Stimulated activated effector memory CD8-positive, alpha-beta T cell treated with anti-CD3 and anti-CD28 coated beads, Interleukin-12 subunit alpha, Interleukin-12 subunit beta, amount 100 ng/mL, for 72 hours (primary cell): Measurements from ENCODE around the gene ZBTB44.
"Not testable (repeated sequence)": the region's sequence is repeated elsewhere in the genome, so short reads cannot be mapped to it uniquely, and the experiment has no call there.

Source experiments
- ATAC-seq: fragments of 150-1000 bp; cut with Tn5 transposase; 2 replicates; pipeline ENCODE4 v1.10.0; 2021
- DNase-seq, 2 donors: peaks; one replicate each; pipeline ENCODE4 v3.0.0; 2021 to 2022; ENCODE audit warnings: low spot score in 2 of 2
- H3K27ac Mint-ChIP-seq: one replicate; pipeline ENCODE4 v1.8.0; 2022; ENCODE audit warnings: mild to moderate bottlenecking, mixed read lengths
- H3K36me3 Mint-ChIP-seq: one replicate; pipeline ENCODE4 v1.8.0; 2022; ENCODE audit warnings: mild to moderate bottlenecking, mixed read lengths
- H3K4me1 Mint-ChIP-seq: one replicate; pipeline ENCODE4 v1.8.0; 2022; ENCODE audit warnings: mixed read lengths
- H3K4me3 Mint-ChIP-seq: one replicate; pipeline ENCODE4 v1.8.0; 2022; ENCODE audit warnings: mild to moderate bottlenecking, mixed read lengths
- H3K9me3 Mint-ChIP-seq: one replicate; pipeline ENCODE4 v1.8.0; 2022; ENCODE audit warnings: mixed read lengths

ZBTB44 gene

GRCh38 chr11:130246270-130246669 lies 68.4 kb downstream of the ZBTB44 start:
- Mint-ChIP-seq H3K4me3 (no peak overlapping the region), H3K36me3 (peaks cover 4% of the 10 kb centered on the region), H3K9me3 (no peaks in the 10 kb centered on the region), H3K4me1 (peaks cover 58% of the 10 kb centered on the region), H3K27ac (no peak overlapping the region)
- DNase-seq (no peak), ATAC-seq (peak; percentile 54)

DNA sequence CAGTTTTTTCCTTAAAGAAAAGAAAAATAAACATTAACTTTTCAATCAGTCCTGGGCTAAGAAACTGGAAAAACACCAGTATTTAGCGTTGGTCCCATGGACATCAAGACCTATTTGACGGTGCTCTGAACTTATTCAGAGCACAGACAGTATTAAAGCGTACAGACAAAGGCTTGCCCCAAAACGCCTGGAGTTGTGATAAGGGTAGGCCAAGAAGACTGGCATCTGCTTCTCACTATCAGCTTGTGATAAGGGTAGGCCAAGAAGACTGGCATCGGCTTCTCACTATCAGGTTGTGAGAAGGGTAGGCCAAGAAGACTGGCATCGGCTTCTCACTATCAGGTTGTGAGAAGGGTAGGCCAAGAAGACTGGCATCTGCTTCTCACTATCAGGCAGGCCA lies 69.3 kb downstream of the ZBTB44 start:
- not testable (repeated sequence) for DNase-seq, H3K9me3 Mint-ChIP-seq, H3K4me3 Mint-ChIP-seq, ATAC-seq, H3K36me3 Mint-ChIP-seq, H3K27ac Mint-ChIP-seq
- H3K4me1 Mint-ChIP-seq, result peaks cover 49% of the 10 kb centered on the region

- DNase-seq (no peak), ATAC-seq (peak; percentile 65)
- H3K36me3 Mint-ChIP-seq, result peaks cover 7% of the 10 kb centered on the region
- no peaks in the 10 kb centered on the region for H3K9me3 Mint-ChIP-seq
- peaks cover 45% of the 10 kb centered on the region for H3K4me1 Mint-ChIP-seq
- no peak overlapping the region for H3K27ac Mint-ChIP-seq
- no peak overlapping the region for H3K4me3 Mint-ChIP-seq
Measured at GRCh38 chr11:130244848-130245247, 69.9 kb downstream of the ZBTB44 start.

DNA sequence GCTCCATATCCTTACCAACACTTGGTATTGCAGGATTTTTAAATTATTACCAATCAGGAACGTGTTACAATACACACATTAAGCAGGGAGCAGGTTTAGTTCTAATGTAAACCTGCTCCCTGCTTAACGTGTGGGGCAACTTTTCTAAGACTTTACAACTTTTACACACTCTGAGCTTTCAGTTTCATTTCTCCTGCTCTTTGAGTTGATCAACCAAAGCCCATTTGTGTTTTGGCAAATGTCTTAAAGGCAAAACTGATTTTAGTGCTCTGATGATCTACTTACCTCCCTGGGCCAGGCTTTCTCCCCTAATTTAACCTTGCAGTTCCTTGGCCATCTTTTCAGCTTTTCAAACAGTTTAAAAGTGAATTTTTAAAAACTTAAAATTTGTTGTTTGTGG lies 70.9 kb downstream of the ZBTB44 start:
- Mint-ChIP-seq H3K27ac (peak overlapping the region; percentile 48), H3K4me1 (peaks cover 37% of the 10 kb centered on the region), H3K9me3 (no peaks in the 10 kb centered on the region), H3K4me3 (peak overlapping the region; percentile 35), H3K36me3 (peaks cover 18% of the 10 kb centered on the region)
- DNase-seq, result no peak
- ATAC-seq, result no peak

- peaks cover 29% of the 10 kb centered on the region for H3K4me1 Mint-ChIP-seq
- no peak for ATAC-seq
- no peaks in the 10 kb centered on the region for H3K9me3 Mint-ChIP-seq
- no peak overlapping the region for H3K27ac Mint-ChIP-seq
- H3K4me3 Mint-ChIP-seq, result no peak overlapping the region
- H3K36me3 Mint-ChIP-seq, result peaks cover 39% of the 10 kb centered on the region
- no peak for DNase-seq
Measured at GRCh38 chr11:130241713-130242112, 73.0 kb downstream of the ZBTB44 start.

GRCh38 chr11:130237282-130238006 lies 77.3 kb downstream of the ZBTB44 start:
- no peak overlapping the region for H3K27ac Mint-ChIP-seq
- H3K36me3 Mint-ChIP-seq, result peaks cover 66% of the 10 kb centered on the region
- no peaks in the 10 kb centered on the region for H3K9me3 Mint-ChIP-seq
- H3K4me3 Mint-ChIP-seq, result no peak overlapping the region
- peaks cover 6% of the 10 kb centered on the region for H3K4me1 Mint-ChIP-seq
- ATAC-seq (no peak), DNase-seq (no peak)

DNA sequence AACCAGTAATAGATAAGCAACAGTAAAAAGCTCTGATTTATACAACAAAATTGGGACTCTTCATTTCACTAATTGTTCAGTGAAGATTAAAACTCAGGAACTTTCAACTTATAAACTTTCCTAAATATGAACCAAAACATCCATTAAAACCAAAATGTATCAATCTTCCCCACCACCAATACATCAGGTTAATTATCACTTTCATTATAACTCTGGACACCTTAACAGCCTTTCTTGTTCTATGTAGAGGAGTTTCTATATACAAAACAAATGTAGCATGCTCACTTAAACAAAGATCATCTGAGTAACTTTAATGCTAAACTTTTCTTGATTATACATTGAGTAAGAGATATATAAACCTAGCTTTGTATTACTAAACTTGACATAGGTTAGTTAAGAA lies 80.4 kb downstream of the ZBTB44 start:
- H3K4me1 Mint-ChIP-seq, result no peaks in the 10 kb centered on the region
- H3K9me3 Mint-ChIP-seq, result no peaks in the 10 kb centered on the region
- ATAC-seq (no peak), DNase-seq (no peak)
- no peak overlapping the region for H3K27ac Mint-ChIP-seq
- H3K36me3 Mint-ChIP-seq, result peaks cover 69% of the 10 kb centered on the region
- H3K4me3 Mint-ChIP-seq, result no peak overlapping the region

DNA sequence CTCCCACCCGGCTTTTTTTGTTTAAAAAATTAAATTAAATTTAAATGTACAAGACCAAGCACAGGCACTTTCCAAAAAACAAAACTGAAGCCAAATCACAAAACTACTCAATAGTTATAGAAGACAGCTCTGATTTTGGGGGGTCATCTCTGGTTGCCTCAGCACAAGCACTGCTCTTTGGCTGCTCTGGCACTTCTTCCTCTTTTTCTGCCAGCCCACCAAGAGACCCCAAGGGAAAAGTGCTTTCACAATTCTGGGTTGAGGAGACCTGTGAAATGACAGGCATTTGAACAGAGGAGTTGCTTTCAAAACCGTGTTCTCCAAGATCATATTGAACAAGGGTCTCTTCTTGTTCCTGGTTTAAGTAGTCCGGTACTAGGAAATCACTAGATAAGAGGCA lies 80.8 kb downstream of the ZBTB44 start:
- DNase-seq, H3K9me3 Mint-ChIP-seq, H3K4me1 Mint-ChIP-seq, H3K4me3 Mint-ChIP-seq, H3K27ac Mint-ChIP-seq, ATAC-seq: not testable (repeated sequence)
- peaks cover 65% of the 10 kb centered on the region for H3K36me3 Mint-ChIP-seq

- H3K9me3 Mint-ChIP-seq, ATAC-seq, H3K4me1 Mint-ChIP-seq, DNase-seq, H3K4me3 Mint-ChIP-seq, H3K27ac Mint-ChIP-seq: not testable (repeated sequence)
- H3K36me3 Mint-ChIP-seq, result peaks cover 61% of the 10 kb centered on the region
Measured at GRCh38 chr11:130233486-130233885, 81.2 kb downstream of the ZBTB44 start.

DNA sequence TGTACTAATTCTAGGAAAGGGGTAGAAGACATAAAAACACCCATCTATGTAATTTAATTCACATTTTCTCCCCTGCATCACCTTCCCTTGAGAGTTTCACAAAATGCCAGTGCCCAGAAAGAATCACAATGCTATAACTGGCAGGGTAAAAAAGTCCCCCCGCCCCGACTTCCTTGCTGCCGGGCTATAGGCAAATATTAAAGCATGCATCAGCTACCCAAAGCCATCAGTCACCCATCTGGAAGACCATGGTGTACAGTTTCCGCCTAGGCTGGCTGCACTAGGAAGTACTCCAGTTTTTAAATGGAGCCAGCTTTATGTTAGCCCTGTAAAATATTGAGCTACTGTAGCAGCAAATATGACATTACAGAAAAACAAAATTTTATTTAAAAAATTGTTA lies 87.3 kb downstream of the ZBTB44 start:
- DNase-seq, result no peak
- ATAC-seq, result no peak
- H3K27ac Mint-ChIP-seq, result no peak overlapping the region
- peaks cover 11% of the 10 kb centered on the region for H3K36me3 Mint-ChIP-seq
- no peak overlapping the region for H3K4me3 Mint-ChIP-seq
- H3K4me1 Mint-ChIP-seq, result peaks cover 17% of the 10 kb centered on the region
- H3K9me3 Mint-ChIP-seq, result no peaks in the 10 kb centered on the region

GRCh38 chr11:130223291-130223971 lies 91.3 kb downstream of the ZBTB44 start:
- no peaks in the 10 kb centered on the region for H3K36me3 Mint-ChIP-seq
- H3K4me1 Mint-ChIP-seq, result peaks cover 23% of the 10 kb centered on the region
- no peaks in the 10 kb centered on the region for H3K9me3 Mint-ChIP-seq
- ATAC-seq, result peak; percentile 92
- H3K27ac Mint-ChIP-seq, result peak overlapping the region; percentile 50
- H3K4me3 Mint-ChIP-seq, result peak overlapping the region; percentile 22
- DNase-seq, result peak in 1 of 2 donors; percentile 44

DNA sequence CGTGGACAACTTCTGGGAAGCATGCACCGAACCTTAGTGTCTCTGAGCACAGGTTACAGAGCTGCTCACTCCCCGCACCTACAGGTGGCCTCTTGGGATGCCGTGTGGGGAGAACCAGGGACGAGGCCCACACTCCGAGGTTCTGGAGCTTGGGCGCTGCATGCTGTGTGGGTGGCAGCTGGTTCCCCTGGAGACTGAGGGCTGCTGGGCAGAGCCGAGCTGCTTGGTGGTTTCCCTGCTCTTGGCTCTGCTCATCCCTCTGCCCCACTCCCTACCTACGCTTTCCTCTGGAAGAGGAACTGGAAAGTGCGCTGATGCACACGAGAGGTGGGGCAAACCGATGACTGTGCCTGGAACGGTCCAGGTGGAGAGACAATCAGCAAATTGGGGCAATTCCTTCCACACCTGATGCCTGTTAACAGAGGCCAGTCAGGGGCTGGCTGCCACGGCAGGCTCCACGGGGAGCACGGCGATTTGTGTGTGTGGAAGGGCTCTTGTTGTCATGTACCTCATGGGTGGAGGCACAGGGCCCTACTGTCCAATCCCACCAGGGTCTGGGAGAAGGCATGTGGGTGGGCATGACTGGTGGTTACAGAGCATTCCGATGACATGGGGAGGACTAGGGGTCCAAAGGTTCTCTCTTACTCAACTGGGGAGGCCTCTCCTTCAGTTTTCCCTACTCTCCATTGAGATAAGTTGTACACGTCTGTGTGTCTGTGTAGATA lies 94.2 kb downstream of the ZBTB44 start:
- H3K4me1 Mint-ChIP-seq, result peaks cover 28% of the 10 kb centered on the region
- peaks cover 5% of the 10 kb centered on the region for H3K36me3 Mint-ChIP-seq
- ATAC-seq (no peak), DNase-seq (peak in 1 of 2 donors; percentile 48)
- no peak overlapping the region for H3K4me3 Mint-ChIP-seq
- no peaks in the 10 kb centered on the region for H3K9me3 Mint-ChIP-seq
- no peak overlapping the region for H3K27ac Mint-ChIP-seq

GRCh38 chr11:130219148-130219547 lies 95.6 kb downstream of the ZBTB44 start:
- peaks cover 28% of the 10 kb centered on the region for H3K4me1 Mint-ChIP-seq
- no peak overlapping the region for H3K4me3 Mint-ChIP-seq
- ATAC-seq, result no peak
- no peak overlapping the region for H3K27ac Mint-ChIP-seq
- DNase-seq, result peak in 1 of 2 donors; percentile 32
- peaks cover 5% of the 10 kb centered on the region for H3K36me3 Mint-ChIP-seq
- H3K9me3 Mint-ChIP-seq, result no peaks in the 10 kb centered on the region

DNA sequence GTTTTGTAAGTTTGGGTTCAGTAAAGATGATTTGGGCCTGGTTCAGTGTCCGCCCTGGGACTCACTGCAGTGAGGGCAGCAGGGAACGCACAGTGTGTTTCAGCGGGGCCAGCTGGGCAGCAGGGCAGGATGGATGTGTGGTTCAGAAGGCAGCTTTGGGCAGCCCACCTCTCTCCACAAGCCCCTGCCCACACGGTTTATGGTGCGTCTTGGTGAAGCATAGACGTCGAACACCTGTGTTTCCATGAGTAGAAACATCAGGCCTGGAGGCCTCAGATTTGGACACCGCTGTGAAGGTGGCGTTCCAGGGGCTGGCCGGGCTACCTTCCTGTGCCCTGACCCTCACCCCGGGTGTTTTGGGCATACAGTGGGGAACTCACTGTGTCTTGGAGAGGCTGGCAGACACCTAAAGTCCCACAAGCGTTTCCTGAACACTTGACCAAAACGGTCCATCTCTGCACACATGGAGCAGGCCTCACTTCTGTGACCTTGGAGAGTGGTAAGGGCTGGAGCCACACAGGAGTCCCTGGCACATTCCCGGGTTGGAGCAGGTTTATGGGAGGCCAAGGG lies 96.1 kb downstream of the ZBTB44 start:
- H3K4me1 Mint-ChIP-seq, result peaks cover 23% of the 10 kb centered on the region
- ATAC-seq (no peak), DNase-seq (peak in 1 of 2 donors; percentile 41)
- no peak overlapping the region for H3K27ac Mint-ChIP-seq
- no peak overlapping the region for H3K4me3 Mint-ChIP-seq
- H3K9me3 Mint-ChIP-seq, result no peaks in the 10 kb centered on the region
- peaks cover 5% of the 10 kb centered on the region for H3K36me3 Mint-ChIP-seq
